HepG2 (cell line): Measurements from ENCODE around the gene AQP7. TPM values are rescaled to one million over a fixed set of nuclear protein-coding genes. Genes with fewer than 3 reads are reported as not detected.
A peak's percentile ranks its signal among the peaks of the same experiment; 100 is the strongest.

Experiments
- ASH2L ChIP-seq: fragments of 300-600, 200-600 bp; sonication (generic); IDR thresholded peaks from 2 replicates; pipeline ENCODE4 v1.7.0; 2017; ENCODE audit warnings: low read depth, mild to moderate bottlenecking, moderate library complexity, mixed read lengths, low read length; ENCODE audit not compliant: insufficient read length
- ATM ChIP-seq: fragments of 450-650 bp; IDR thresholded peaks from 2 replicates; pipeline ENCODE4 v1.7.1; 2017; ENCODE audit warnings: mild to moderate bottlenecking, borderline replicate concordance
- BCL6 ChIP-seq: IDR thresholded peaks from 2 replicates; pipeline ENCODE4 v1.6.1; 2016; ENCODE audit warnings: missing genetic modification reagents, missing compliant biosample characterization
- GABPA ChIP-seq, 2 experiments: IDR thresholded peaks; 2 replicates each; pipeline ENCODE4 v1.6.1; 2011 to 2016; ENCODE audit warnings: low read depth in 2 of 2, low read length in 1 of 2, missing biosample characterization in 1 of 2, missing genetic modification characterization in 1 of 2
- NFKBIZ ChIP-seq: IDR thresholded peaks from 2 replicates; pipeline ENCODE4 v1.6.1; 2018; ENCODE audit warnings: missing genetic modification reagents, missing compliant biosample characterization
- RFX3 ChIP-seq: IDR thresholded peaks from 2 replicates; pipeline ENCODE4 v1.6.1; 2016; ENCODE audit warnings: missing biosample characterization, missing genetic modification reagents
- RFXAP ChIP-seq: sonication (generic); formaldehyde crosslinking; IDR thresholded peaks from 2 replicates; pipeline ENCODE4 v1.4.0; 2020; ENCODE audit warnings: missing genetic modification reagents, borderline replicate concordance
- SMAD1 ChIP-seq: sonication (generic); formaldehyde crosslinking; IDR thresholded peaks from 2 replicates; pipeline ENCODE4 v1.4.0; 2020; ENCODE audit warnings: missing genetic modification reagents, low read depth, mild to moderate bottlenecking, borderline replicate concordance
- SOX5 ChIP-seq: IDR thresholded peaks from 2 replicates; pipeline ENCODE4 v1.6.1; 2016; ENCODE audit warnings: borderline replicate concordance
- TOPORS ChIP-seq: sonication (generic); formaldehyde crosslinking; IDR thresholded peaks from 2 replicates; pipeline ENCODE4 v1.8.0; 2023; ENCODE audit warnings: mild to moderate bottlenecking, missing genetic modification reagents
- ZBED4 ChIP-seq: sonication (generic); formaldehyde crosslinking; IDR thresholded peaks from 2 replicates; pipeline ENCODE4 v1.4.0; 2020; ENCODE audit warnings: missing genetic modification reagents, borderline replicate concordance
- ZNF12 ChIP-seq: sonication (generic); formaldehyde crosslinking; IDR thresholded peaks from 2 replicates; pipeline ENCODE4 v1.5.0; 2020; ENCODE audit warnings: missing genetic modification reagents
- ZNF574 ChIP-seq: sonication (generic); formaldehyde crosslinking; IDR thresholded peaks from 2 replicates; pipeline ENCODE4 v1.4.0; 2020; ENCODE audit warnings: missing genetic modification reagents
- ZSCAN12 ChIP-seq: sonication (generic); formaldehyde crosslinking; IDR thresholded peaks from 2 replicates; pipeline ENCODE4 v1.9.0; 2021; ENCODE audit warnings: mild to moderate bottlenecking, missing genetic modification reagents
- polyA plus RNA-seq, 8 experiments: library from polyadenylated mRNA; depleted of rRNA in 3 of 8; stranded (reverse) in 7 of 8; unstranded in 1 of 8; fragments of >200 nt; fragmentation: Illumina TruSeq in 4 of 8; extraction: Trizol in 4 of 8; gene quantifications; 2 replicates each; pipeline versions ENCODE4 v1.2.1 to v1.2.3, GENCODE V29; 2011 to 2016; ENCODE audit warnings: low read depth in 4 of 8, missing spikeins in 1 of 8, mixed read lengths in 1 of 8; ENCODE audit not compliant: insufficient read depth in 1 of 8
- total RNA-seq, 5 experiments: library from RNA; depleted of rRNA; stranded (reverse); fragments of >200 nt; fragmentation: Illumina TruSeq; extraction: Trizol; gene quantifications; 2 replicates each; pipeline ENCODE4 v1.2.3, GENCODE V29; 2016; ENCODE audit warnings: low read depth in 1 of 5
- TF ChIP-seq, protein P1 (sequence below): sonication (generic); formaldehyde crosslinking; IDR thresholded peaks from 2 replicates; pipeline ENCODE4 v1.8.1; 2022; ENCODE audit warnings: mild to moderate bottlenecking, missing genetic modification reagents
- TF ChIP-seq, protein P2 (sequence below): sonication (generic); formaldehyde crosslinking; IDR thresholded peaks from 2 replicates; pipeline ENCODE4 v1.4.0; 2020; ENCODE audit warnings: missing genetic modification reagents
- TF ChIP-seq, protein P3 (sequence below): sonication (generic); formaldehyde crosslinking; IDR thresholded peaks from 2 replicates; pipeline ENCODE4 v1.4.0; 2020; ENCODE audit warnings: missing genetic modification reagents

Gene AQP7
- total and polyA plus RNA-seq, 2 of the 13 experiments (the other 11 are each of a cell fraction or from before 2014, with no cell fraction given): 1.9 to 2.1 TPM

DNA sequence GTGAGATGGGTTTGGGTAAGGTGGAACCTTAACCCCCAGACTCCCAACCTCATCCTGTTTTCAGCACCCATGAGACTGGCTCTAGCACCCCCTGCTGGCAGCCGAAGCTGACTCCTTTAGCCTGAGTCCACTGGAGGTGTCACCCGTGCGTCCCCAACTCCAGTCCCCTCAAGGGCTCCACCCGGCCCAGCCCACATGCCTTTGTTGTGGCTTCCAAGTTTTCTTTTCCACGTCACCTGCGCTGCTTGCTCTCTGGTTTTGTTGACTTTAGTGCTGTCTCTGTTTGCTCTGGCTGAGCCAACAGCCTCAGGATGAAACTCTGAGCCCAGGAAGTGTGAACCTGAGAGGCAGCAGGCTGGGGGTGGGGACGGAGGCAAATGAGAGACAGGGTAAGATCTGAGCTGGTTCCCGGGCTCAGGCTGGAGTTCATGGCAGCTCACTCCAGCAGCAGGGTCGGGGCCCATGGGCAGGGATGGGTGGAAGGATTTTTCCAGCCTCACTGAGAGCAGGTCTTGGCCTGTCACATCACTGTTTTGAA, 13.2 kb upstream of the AQP7 start (continued):
- TF ChIP-seq, protein P1, sequence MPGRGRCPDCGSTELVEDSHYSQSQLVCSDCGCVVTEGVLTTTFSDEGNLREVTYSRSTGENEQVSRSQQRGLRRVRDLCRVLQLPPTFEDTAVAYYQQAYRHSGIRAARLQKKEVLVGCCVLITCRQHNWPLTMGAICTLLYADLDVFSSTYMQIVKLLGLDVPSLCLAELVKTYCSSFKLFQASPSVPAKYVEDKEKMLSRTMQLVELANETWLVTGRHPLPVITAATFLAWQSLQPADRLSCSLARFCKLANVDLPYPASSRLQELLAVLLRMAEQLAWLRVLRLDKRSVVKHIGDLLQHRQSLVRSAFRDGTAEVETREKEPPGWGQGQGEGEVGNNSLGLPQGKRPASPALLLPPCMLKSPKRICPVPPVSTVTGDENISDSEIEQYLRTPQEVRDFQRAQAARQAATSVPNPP (CRISPR knock-in tag): peak; percentile 82; the same call in 1 of the 2 replicates
- TF ChIP-seq ASH2L: peak; percentile 78
- TF ChIP-seq GABPA (IDR thresholded peaks at IDR 0.05; ENCODE audit: low read depth, low read length): no peak
- peak; percentile 70 for TF ChIP-seq GABPA (CRISPR knock-in tag; IDR thresholded peaks at IDR 0.05; ENCODE audit: low read depth)
- TF ChIP-seq TOPORS (CRISPR knock-in tag): peak; percentile 43; the same call in 1 of the 2 replicates
- peak; percentile 53; the same call in 1 of the 2 replicates for TF ChIP-seq SMAD1 (CRISPR knock-in tag)
- TF ChIP-seq ATM: no peak
- TF ChIP-seq ZNF12: peak; percentile 44; the same call in 1 of the 2 replicates
- TF ChIP-seq ZNF574 (CRISPR knock-in tag): peak; percentile 83
- TF ChIP-seq SOX5 (CRISPR knock-in tag): peak; percentile 100
- TF ChIP-seq, protein P2, sequence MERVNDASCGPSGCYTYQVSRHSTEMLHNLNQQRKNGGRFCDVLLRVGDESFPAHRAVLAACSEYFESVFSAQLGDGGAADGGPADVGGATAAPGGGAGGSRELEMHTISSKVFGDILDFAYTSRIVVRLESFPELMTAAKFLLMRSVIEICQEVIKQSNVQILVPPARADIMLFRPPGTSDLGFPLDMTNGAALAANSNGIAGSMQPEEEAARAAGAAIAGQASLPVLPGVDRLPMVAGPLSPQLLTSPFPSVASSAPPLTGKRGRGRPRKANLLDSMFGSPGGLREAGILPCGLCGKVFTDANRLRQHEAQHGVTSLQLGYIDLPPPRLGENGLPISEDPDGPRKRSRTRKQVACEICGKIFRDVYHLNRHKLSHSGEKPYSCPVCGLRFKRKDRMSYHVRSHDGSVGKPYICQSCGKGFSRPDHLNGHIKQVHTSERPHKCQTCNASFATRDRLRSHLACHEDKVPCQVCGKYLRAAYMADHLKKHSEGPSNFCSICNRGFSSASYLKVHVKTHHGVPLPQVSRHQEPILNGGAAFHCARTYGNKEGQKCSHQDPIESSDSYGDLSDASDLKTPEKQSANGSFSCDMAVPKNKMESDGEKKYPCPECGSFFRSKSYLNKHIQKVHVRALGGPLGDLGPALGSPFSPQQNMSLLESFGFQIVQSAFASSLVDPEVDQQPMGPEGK (CRISPR knock-in tag): peak; percentile 90
- peak; percentile 93; the same call in 1 of the 2 replicates for TF ChIP-seq RFXAP
- no peak; the same call in 1 of the 2 replicates for TF ChIP-seq RFX3
- peak; percentile 95 for TF ChIP-seq BCL6 (CRISPR knock-in tag)
- TF ChIP-seq ZBED4: peak; percentile 94
- TF ChIP-seq ZSCAN12 (CRISPR knock-in tag): peak; percentile 70; the same call in 1 of the 2 replicates
- TF ChIP-seq, protein P3, sequence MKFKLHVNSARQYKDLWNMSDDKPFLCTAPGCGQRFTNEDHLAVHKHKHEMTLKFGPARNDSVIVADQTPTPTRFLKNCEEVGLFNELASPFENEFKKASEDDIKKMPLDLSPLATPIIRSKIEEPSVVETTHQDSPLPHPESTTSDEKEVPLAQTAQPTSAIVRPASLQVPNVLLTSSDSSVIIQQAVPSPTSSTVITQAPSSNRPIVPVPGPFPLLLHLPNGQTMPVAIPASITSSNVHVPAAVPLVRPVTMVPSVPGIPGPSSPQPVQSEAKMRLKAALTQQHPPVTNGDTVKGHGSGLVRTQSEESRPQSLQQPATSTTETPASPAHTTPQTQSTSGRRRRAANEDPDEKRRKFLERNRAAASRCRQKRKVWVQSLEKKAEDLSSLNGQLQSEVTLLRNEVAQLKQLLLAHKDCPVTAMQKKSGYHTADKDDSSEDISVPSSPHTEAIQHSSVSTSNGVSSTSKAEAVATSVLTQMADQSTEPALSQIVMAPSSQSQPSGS (CRISPR knock-in tag): peak; percentile 96
- peak; percentile 96 for TF ChIP-seq NFKBIZ
